Mesenchymal stem cell (in vitro differentiated cells and primary cell): ENCODE data around the gene ITPKB.

ENCODE experiments used
- DNase-seq: peaks from one replicate; pipeline ENCODE4 v3.0.0-alpha.2; 2013
- H2AFZ ChIP-seq: one replicate; pipeline ENCODE4 v1.6.1; 2013; ENCODE audit warnings: low read depth, mild to moderate bottlenecking, control low read depth, inconsistent platforms, low read length, moderate library complexity
- H2AK5ac ChIP-seq: 2 replicates; pipeline ENCODE4 v1.6.1; 2013; ENCODE audit warnings: low read length, moderate library complexity, mild to moderate bottlenecking, inconsistent platforms; ENCODE audit not compliant: severe bottlenecking
- H2BK120ac ChIP-seq: one replicate; pipeline ENCODE4 v1.6.1; 2013; ENCODE audit warnings: low read depth, mild to moderate bottlenecking, inconsistent platforms, low read length, moderate library complexity
- H2BK12ac ChIP-seq, 2 experiments: one replicate each; pipeline ENCODE4 v1.6.1; 2013; ENCODE audit warnings: inconsistent platforms in 2 of 2, low read length in 2 of 2, mild to moderate bottlenecking in 2 of 2, moderate library complexity in 2 of 2, control low read depth in 1 of 2
- H2BK15ac ChIP-seq: one replicate; pipeline ENCODE4 v1.6.1; 2013; ENCODE audit warnings: mild to moderate bottlenecking, low read depth, inconsistent platforms; ENCODE audit not compliant: poor library complexity, severe bottlenecking
- H2BK5ac ChIP-seq: 2 replicates; pipeline ENCODE4 v1.6.1; 2013; ENCODE audit warnings: low read depth, mild to moderate bottlenecking, low read length, control low read depth, inconsistent platforms; ENCODE audit not compliant: poor library complexity, severe bottlenecking
- H3K14ac ChIP-seq, 2 experiments: one replicate each; pipeline ENCODE4 v1.6.1; 2013; ENCODE audit warnings: inconsistent platforms in 2 of 2, low read length in 2 of 2, control low read depth in 1 of 2, mild to moderate bottlenecking in 1 of 2, moderate library complexity in 1 of 2
- H3K18ac ChIP-seq, 2 experiments: one replicate each; pipeline ENCODE4 v1.6.1; 2013; ENCODE audit warnings: inconsistent platforms in 2 of 2, low read length in 2 of 2, control low read depth in 1 of 2, low read depth in 1 of 2, mild to moderate bottlenecking in 1 of 2
- H3K23ac ChIP-seq, 2 experiments: one replicate each; pipeline ENCODE4 v1.6.1; 2013; ENCODE audit warnings: inconsistent platforms in 2 of 2, low read length in 2 of 2, mild to moderate bottlenecking in 2 of 2, moderate library complexity in 2 of 2, control low read depth in 1 of 2
- H3K27ac ChIP-seq: 2 replicates; pipeline ENCODE4 v1.5.1; 2013; ENCODE audit warnings: mild to moderate bottlenecking, moderate library complexity, low read length, control low read depth, inconsistent platforms; ENCODE audit not compliant: poor library complexity, severe bottlenecking
- H3K27me3 ChIP-seq, 2 experiments: 2 replicates each; pipeline versions ENCODE4 v1.6.1 to v1.7.0; 2013; ENCODE audit warnings: low read length in 2 of 2, mild to moderate bottlenecking in 2 of 2, moderate library complexity in 2 of 2, control low read depth in 1 of 2, inconsistent platforms in 1 of 2; ENCODE audit not compliant: control insufficient read depth in 1 of 2, insufficient read depth in 1 of 2
- H3K36me3 ChIP-seq, 2 experiments: 2 replicates each; pipeline versions ENCODE4 v1.6.1 to v1.7.0; 2013; ENCODE audit warnings: low read length in 2 of 2, control low read depth in 1 of 2, inconsistent platforms in 1 of 2, low read depth in 1 of 2, mild to moderate bottlenecking in 1 of 2; ENCODE audit not compliant: insufficient read depth in 2 of 2, control insufficient read depth in 1 of 2
- H3K4ac ChIP-seq, 2 experiments: one replicate each; pipeline ENCODE4 v1.6.1; 2013; ENCODE audit warnings: inconsistent platforms in 2 of 2, low read length in 2 of 2, mild to moderate bottlenecking in 2 of 2, moderate library complexity in 2 of 2, control low read depth in 1 of 2, low read depth in 1 of 2
- H3K4me1 ChIP-seq: 2 replicates; pipeline ENCODE4 v1.6.1; 2013; ENCODE audit warnings: low read depth, low read length, control low read depth; ENCODE audit not compliant: control insufficient read depth, insufficient read depth
- H3K4me2 ChIP-seq: 2 replicates; pipeline ENCODE4 v1.6.1; 2013; ENCODE audit warnings: low read length, mild to moderate bottlenecking, inconsistent platforms; ENCODE audit not compliant: poor library complexity, severe bottlenecking
- H3K4me3 ChIP-seq, 2 experiments: 2 replicates each; pipeline versions ENCODE4 v1.5.1 to v1.7.0; 2013; ENCODE audit warnings: low read length in 2 of 2, mild to moderate bottlenecking in 2 of 2, control low read depth in 1 of 2, low read depth in 1 of 2; ENCODE audit not compliant: insufficient read depth in 1 of 2
- H3K79me1 ChIP-seq: replicated peaks from 2 replicates; pipeline ENCODE4 v1.6.1; 2013; ENCODE audit warnings: mild to moderate bottlenecking, control low read depth, low read length, inconsistent platforms; ENCODE audit not compliant: poor library complexity, severe bottlenecking
- H3K9ac ChIP-seq: 2 replicates; pipeline ENCODE4 v1.7.0; 2013; ENCODE audit warnings: mild to moderate bottlenecking, low read length, moderate library complexity
- H3K9me3 ChIP-seq: 2 replicates; pipeline ENCODE4 v1.7.0; 2013; ENCODE audit warnings: mild to moderate bottlenecking, low read length; ENCODE audit not compliant: control insufficient read depth
- H4K8ac ChIP-seq: one replicate; pipeline ENCODE4 v1.6.1; 2013; ENCODE audit warnings: inconsistent platforms, mild to moderate bottlenecking, low read length, moderate library complexity
- H4K91ac ChIP-seq: one replicate; pipeline ENCODE4 v1.6.1; 2013; ENCODE audit warnings: mild to moderate bottlenecking, low read length, inconsistent platforms
- WGBS: methylation state at CpG from one replicate; pipeline ENCODE4 v1.1.7; 2013; ENCODE audit warnings: mixed read lengths; 5-methylcytosine and 5-hydroxymethylcytosine counted together

The ITPKB gene

DNA sequence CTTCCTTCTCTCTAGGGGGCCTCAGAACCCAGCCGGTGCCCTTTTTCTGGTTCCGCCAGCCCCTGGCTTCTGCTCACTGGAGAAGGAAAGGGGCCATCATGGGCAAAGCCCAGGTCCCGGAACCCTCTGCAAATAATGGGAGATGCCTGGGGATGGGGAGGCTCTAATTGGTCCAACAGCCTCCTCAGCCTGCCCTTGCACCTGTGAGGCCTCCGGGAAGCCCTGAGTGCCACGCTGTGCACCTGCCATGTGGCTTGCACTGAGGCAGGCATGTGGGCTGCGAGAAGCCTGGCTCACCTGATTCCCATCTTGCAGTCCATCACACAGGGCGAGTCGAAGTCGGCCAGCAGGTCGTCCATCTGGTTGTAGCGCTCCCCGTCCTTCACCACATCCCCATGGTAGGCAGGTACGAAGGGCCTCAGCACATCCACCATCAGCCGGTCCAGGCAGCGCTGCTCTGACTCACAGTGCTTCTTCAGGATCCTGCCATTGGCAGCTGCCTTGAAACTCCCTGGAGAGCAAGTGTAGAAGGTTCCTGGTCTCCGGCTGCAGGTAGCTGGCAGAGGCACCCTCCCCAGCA lies 92.1 kb downstream of the ITPKB start:
- Histone ChIP-seq H2AFZ (no peak overlapping the region), H3K27ac (no peak overlapping the region), H2BK12ac (peak overlapping the region in 1 of 2 experiments; percentile 57), H3K9me3 (no peaks in the 10 kb centered on the region), H3K4me2 (no peak overlapping the region), H2BK120ac (no peak overlapping the region), H3K4me3 (peak overlapping the region in 1 of 2 experiments; percentile 24), H3K4me1 (peaks cover 42% of the 10 kb centered on the region), H4K8ac (no peak overlapping the region), H4K91ac (peak overlapping the region; percentile 16), H3K79me1 (peaks cover 9% of the 10 kb centered on the region), H2AK5ac (no peak overlapping the region), H3K36me3 (peaks cover 23 to 30% of the 10 kb centered on the region in 2 experiments), H3K9ac (no peak overlapping the region), H3K18ac (no peak overlapping the region), H2BK15ac (no peak overlapping the region), H2BK5ac (no peak overlapping the region), H3K4ac (no peak overlapping the region), H3K27me3 (no peaks in the 10 kb centered on the region), H3K14ac (peak overlapping the region in 1 of 2 experiments; percentile 29), H3K23ac (no peak overlapping the region)
- no peak for DNase-seq
- WGBS: 98% methylated on average over 16 of the region's 16 CpGs

DNA sequence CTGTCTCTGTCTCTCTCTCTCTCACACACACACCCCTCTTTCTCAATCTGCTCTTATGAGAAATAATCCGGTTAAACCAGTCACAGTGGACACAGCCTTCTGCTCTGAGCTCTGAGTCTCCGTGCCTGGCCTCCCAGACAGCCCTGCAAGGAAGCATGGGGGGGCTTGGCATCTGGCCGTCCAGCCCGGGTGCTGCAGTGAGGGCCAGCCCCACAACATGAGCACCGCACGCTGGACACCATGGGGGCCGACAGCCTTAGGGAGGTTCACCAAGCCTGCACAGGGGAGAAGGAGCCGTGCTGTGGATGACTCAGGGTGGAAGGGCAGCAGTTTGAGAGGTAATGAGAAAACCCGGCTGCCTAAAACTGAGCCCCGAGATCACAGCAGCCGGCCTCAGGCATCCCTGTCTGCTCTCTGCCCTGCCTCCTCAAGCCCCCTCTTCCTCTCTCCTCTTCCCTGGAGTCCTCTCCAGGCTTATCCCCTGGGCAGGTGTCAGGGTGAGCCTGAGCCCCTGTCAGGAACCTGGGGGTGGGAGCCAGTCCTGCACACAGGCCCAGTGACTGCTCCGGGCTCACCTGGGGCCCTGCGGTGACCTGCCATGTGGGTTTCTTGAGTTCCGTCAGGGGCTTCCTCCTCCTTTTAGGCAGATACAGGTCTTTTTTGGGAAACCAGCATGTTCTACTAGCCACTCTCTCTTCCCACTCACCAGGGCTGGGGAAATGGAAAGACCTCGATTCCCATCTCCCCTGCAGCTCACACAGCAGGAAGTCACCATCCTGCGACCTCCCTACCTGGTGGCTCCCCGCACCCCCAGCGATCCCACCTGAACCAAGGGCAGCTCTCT lies 92.8 kb downstream of the ITPKB start:
- Histone ChIP-seq H3K27me3 (no peaks in the 10 kb centered on the region), H3K4ac (no peak overlapping the region), H3K9me3 (no peaks in the 10 kb centered on the region), H2BK5ac (no peak overlapping the region), H3K14ac (no peak overlapping the region), H3K4me3 (no peak overlapping the region), H4K8ac (no peak overlapping the region), H2BK12ac (no peak overlapping the region), H3K4me1 (peaks cover 42% of the 10 kb centered on the region), H3K79me1 (peaks cover 9% of the 10 kb centered on the region), H2BK15ac (no peak overlapping the region), H3K23ac (no peak overlapping the region), H3K27ac (no peak overlapping the region), H3K18ac (peak overlapping the region in 1 of 2 experiments; percentile 54), H4K91ac (no peak overlapping the region), H3K9ac (peak overlapping the region; percentile 44), H3K4me2 (no peak overlapping the region), H2AFZ (no peak overlapping the region), H2AK5ac (no peak overlapping the region), H3K36me3 (peaks cover 30 to 38% of the 10 kb centered on the region in 2 experiments), H2BK120ac (no peak overlapping the region)
- DNase-seq: no peak
- 93% methylated on average over 17 of the region's 18 CpGs for WGBS

DNA sequence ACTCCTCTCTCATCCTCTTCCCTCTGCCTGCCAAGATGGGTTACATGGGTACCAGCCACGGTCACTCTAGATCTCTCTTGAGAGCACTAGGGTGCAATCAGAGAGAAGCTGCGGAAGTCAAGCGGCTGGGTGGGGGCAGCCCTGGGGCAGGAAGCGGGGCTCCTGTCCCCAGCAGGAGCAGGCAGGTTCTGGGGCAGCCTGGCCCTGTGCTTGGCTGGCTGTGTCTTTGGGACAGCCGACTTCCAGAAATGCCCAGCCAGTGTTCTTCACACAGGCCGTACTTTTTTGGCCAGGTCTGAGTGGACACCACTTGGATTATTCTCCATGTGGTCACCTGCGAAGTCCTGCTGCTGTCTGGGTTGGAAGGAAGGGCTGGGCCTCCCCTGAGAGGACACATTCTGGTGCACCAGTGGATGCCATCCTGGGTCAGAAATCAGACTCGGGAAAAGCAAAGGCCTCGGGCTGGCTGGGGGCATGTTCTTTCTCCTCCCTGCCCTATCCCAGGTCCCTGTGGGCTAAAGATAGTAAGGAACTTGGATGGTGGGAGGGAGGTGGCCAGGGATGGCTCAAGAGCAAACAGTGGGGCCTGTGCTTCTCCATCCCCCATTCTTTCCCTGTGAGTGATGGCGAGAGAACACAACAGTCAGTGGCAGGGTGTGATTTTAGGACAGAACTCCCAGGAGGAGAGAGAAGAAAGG lies 93.7 kb downstream of the ITPKB start:
- peak overlapping the region in 1 of 2 experiments; percentile 55 for H2BK12ac ChIP-seq
- H3K23ac ChIP-seq: no peak overlapping the region
- 96% methylated on average over 10 of the region's 10 CpGs for WGBS
- no peak for DNase-seq
- H3K18ac ChIP-seq: no peak overlapping the region
- H3K14ac ChIP-seq: no peak overlapping the region
- H2BK15ac ChIP-seq: no peak overlapping the region
- H3K4me2 ChIP-seq: no peak overlapping the region
- H2AK5ac ChIP-seq: no peak overlapping the region
- peak overlapping the region; percentile 44 for H3K9ac ChIP-seq
- H4K91ac ChIP-seq: no peak overlapping the region
- H3K36me3 ChIP-seq: peaks cover 30 to 38% of the 10 kb centered on the region in 2 experiments
- H4K8ac ChIP-seq: no peak overlapping the region
- H3K79me1 ChIP-seq: peaks cover 5% of the 10 kb centered on the region
- H3K9me3 ChIP-seq: no peaks in the 10 kb centered on the region
- H2BK120ac ChIP-seq: no peak overlapping the region
- H3K27ac ChIP-seq: no peak overlapping the region
- no peaks in the 10 kb centered on the region for H3K27me3 ChIP-seq
- no peak overlapping the region for H2BK5ac ChIP-seq
- H3K4me3 ChIP-seq: no peak overlapping the region
- H2AFZ ChIP-seq: no peak overlapping the region
- H3K4me1 ChIP-seq: peaks cover 42% of the 10 kb centered on the region
- no peak overlapping the region for H3K4ac ChIP-seq
